GM18507 (cell line): ENCODE measurements around the gene ZNF362.

Source experiments
- DNase-seq: peaks from one replicate; pipeline ENCODE4 v3.0.0; 2011; ENCODE audit warnings: low read depth; ENCODE audit not compliant: insufficient read length; ENCODE audit errors: extremely low spot score
- FAIRE-seq: peaks from 2 replicates; lab custom pipeline; 2011; peaks lifted over from hg19 to GRCh38; lab: Jason Lieb, UNC

Gene ZNF362

GRCh38 chr1:33242652-33243051, 13.6 kb upstream of the ZNF362 start:
- FAIRE-seq (no peak), DNase-seq (no peak)

DNA sequence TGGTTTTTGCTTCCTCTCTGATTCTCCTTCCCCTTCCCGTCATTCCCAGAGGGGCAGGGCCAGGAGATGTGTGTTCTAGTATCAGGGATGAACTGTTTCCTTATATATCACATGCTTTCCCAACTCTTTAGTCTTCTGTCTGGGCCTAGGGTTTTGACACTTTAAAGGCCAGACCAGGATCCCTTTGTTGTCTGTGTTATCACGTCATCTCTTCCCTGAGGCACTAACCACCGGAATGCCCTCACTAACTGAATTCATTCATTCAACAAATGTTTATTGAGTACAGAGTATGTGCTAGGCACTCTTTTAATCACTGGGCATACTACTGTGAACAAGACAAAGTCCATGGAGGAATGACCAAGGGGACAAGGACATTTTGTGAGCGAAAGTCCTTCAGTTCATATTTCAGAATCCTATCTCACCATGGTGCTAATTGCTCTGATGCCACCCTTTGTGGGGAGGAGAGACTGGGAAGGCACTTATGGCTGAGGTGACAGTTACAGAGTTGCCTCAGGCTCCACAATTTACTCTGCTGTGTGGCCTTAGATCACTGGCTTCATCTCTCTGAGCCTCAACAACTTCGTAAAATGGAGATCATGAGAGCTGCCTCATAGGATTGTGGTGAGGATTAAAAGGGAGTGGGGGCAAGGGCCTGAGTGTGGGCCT, 12.0 kb upstream of the ZNF362 start:
- DNase-seq (no peak), FAIRE-seq (no peak)

DNA sequence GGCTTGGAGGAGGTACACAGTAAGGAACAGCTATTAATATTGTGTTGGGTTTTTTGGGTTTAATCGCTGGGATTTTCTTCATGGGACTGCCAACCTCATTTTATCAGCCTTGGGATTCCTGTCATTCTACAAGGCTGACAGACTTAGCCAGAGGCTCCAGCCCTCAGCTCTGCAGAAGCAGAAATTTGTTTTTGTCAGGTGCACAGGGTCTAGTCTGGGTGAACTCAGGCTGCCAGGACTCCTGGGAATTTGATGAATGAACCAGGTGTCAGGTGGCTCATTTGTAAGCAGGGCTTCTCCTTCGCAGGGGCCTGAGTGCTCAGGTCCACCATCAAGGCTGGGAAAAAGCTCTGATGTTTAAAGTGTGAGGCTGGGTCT, 11.5 kb upstream of the ZNF362 start:
- FAIRE-seq: no peak
- DNase-seq: no peak

- no peak for DNase-seq
- no peak for FAIRE-seq
Observed at GRCh38 chr1:33246171-33246570, 10.1 kb upstream of the ZNF362 start.

DNA sequence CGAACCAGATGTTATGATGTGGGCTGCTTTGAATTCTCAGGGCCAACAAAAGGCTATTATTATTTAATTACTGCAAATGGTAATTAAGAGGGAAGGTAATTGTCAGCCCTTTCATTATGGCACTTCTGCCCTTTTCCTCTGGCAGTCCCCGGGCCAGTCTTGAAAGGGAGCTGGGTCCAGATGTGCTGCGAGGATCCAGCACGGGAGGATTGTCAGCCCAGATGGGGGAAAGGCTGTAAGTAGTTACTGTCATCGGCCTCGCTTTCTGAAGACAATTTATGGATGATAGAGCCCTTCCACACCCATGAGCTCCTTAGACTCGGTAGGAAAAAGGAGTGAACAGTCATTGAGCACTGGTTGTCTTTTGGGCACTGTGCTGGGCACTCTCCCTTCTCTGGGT, 8.7 kb upstream of the ZNF362 start:
- DNase-seq (no peak), FAIRE-seq (no peak)

DNA sequence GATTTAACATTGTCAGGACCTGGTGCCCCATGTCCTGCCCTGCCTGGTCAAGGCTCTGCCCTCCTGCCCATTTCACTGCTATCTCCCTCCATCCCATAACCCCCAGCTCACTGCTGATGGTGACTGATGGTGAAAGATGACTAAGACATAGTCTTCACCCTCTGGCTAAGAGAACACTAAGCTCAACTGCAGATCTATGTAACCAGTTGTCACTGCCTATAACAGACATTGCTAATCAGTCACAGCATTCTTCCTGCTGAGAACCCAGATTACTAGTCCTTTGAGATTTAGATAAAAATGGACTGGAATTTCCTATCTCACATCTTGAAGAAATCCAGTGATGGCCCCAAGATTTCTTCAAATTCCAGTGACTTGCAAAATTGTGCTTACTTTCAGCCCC, 8.0 kb upstream of the ZNF362 start:
- FAIRE-seq (no peak), DNase-seq (no peak)

- DNase-seq: no peak
- FAIRE-seq: no peak
Observed at GRCh38 chr1:33249422-33249821, 6.9 kb upstream of the ZNF362 start.

GRCh38 chr1:33250217-33250616, 6.1 kb upstream of the ZNF362 start:
- FAIRE-seq (no peak), DNase-seq (no peak)

DNA sequence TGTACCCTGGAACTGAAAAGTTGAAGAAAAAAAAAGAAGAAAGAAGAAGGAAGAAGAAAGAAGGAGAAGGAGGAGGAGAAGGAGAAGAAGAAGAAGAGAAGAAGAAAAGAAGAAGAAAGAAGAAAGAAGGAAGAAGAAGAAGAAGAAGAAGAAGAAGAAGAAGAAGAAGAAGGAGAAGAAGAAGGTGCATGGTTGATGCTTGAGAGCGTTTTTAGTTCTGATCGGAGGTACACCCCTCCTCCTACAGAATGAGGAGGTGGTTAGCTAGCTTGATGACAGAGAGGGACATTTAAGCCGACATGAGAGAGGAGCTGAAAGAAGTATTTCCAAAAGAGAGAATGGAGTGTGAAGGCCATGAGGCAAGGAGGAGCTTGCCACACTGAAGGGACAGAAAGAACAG, 5.6 kb upstream of the ZNF362 start:
- FAIRE-seq: no peak
- DNase-seq: no peak

- DNase-seq (no peak), FAIRE-seq (no peak)
Observed at GRCh38 chr1:33254491-33254890, 1.8 kb upstream of the ZNF362 start.

DNA sequence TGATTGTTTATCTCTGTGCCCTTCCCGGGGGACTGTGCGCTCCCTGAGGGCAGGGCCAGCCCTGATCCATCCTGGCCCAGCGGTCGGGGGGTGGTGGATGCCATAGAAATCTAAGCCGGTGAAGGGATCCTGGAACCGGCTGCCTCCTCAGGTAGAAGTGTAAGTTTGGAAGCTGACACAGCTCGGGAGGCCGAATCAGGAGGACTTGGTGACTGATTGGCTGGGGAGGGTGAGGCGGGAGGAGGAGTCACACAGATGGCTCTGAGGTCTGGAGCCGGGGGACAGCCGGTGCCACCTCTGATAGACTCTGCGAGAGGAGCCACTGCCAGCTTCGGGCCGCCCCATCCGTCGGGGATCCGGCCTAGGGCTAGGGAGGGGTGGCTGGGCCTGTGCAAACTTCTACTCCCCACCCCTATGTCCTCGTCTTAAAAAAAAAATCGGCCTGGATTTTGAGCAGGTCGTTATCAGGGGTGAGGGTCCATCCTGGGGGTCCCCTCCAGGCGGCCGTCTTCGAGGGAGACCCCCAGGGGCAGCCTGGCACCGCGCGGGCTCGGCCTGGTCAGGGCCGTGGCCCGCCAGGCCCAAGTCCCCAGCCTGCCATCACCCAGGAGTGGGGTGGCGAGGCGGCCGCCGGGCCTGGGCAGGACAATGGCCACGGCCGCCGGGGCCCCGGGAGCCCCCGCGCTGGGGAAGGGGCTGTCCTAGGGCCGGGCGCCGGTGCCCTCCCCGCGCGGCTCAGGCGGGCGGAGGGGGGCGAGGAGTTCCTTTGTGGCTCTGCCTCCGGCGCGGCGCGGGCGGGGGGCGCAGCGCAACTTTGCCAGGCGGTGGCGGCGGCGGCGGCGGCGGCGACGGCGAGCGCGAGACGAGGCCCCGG, 708 bp upstream of the ZNF362 start:
- DNase-seq (peak; percentile 15), FAIRE-seq (no peak)

DNA sequence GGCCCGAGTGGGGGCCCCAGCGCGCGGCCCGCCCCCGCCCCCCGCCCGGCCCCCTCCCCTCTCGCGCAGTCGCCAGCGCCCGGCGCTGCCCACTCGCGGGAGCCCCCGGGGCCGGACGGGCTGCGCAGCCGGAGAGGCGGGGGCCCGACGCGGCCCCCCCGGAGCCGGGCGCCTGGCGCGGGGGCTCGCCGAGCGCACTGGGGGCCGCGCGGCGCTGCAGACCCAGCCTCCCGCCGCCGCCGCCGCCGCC, 146 bp upstream of the ZNF362 start:
- DNase-seq (no peak), FAIRE-seq (no peak)

GRCh38 chr1:33257207-33257771, 997 bp downstream of the ZNF362 start:
- no peak for FAIRE-seq

DNA sequence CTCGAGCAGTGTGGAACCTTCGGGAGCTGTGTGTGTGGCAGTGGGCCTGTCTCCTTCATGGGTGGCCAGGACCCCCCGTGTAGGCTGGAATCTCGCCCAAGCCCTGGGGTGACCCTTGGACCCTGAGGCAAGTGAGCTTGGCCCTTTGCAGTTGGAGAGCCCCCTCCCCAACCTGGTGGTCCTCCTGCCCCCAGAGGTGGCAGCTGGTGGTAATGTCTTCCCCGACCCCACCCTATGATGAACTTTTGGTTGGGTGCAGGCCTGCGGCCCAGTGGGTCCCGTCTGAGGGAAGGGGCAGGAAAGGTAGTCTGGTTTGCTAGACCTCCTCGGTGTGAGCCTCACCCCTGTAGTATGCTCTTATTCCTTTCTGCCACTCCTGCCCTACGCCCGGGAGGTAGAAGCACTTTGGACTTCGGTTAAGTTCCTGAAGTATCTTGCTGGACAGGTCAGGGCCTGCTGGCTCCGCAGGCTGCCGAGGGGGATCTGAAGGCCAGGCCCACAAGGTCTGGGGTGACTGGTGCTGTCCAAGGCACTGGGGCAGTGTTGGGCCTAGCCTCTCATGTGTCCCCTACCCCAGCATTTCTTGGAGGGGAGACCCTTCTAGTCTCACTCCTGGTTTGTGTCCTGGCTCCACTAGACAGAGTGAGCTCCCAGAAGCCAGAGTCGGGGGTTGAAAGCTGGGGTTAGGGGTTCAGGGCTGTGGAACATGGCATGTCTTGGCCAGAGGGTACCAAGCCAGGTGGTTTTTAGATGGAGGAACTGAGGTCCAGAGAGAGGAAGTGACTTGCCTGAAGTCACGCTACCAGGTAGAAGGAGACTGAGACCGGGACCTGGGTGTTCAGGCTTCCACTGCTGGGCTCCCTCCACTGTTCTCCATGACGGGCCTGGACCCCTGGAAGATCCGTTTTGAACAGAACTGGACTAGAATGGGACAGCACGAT, 1.8 kb downstream of the ZNF362 start:
- DNase-seq (no peak), FAIRE-seq (no peak)

More at GRCh38 chr1:33257207-33257771, 997 bp downstream of the ZNF362 start:
- DNase-seq: no peak

DNA sequence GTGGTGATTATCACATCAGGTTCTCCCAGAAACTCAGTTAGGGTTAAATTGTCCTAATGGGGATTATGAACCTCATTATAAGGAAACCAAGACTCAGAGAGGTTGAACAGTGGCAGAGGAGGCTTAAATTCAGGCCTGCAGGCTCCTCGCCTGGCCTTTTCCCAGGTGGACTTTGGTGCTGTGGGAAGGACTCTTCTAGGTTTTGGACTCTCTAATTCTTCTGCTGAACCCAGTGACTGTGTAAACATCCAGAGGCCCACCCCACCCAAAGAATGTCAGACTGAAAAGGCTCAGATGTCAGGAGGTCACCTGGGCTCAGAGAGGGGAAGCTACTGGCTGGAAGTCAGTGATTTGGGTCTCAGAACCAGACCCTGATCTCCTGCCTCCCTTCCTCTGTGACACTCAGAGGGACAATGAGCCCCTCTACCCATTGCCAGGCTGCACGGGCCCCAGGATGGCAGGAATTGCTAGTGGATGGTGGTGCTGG, 2.5 kb downstream of the ZNF362 start:
- FAIRE-seq: no peak
- DNase-seq: no peak

DNA sequence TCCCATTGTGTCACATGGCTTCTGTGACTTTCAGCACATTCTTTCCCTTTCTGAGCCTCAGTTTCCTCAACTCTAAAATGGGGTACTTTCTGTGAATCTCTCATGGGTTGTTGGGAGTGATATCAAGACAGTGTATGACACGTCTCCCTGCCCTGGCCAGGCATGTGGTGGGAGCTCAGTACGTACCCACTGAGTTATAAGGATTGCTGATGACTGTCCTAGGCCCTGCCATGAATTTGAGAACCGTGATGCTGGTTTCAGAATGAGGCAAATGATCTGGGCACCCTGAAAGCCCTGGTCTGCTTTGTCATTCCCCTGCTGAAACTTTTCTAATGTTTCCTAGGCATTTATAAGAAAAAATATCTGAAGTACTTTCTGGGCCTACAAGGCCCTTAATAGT, 3.6 kb downstream of the ZNF362 start:
- no peak for DNase-seq
- no peak for FAIRE-seq

- FAIRE-seq (no peak), DNase-seq (no peak)
Observed at GRCh38 chr1:33260439-33260838, 4.1 kb downstream of the ZNF362 start.

DNA sequence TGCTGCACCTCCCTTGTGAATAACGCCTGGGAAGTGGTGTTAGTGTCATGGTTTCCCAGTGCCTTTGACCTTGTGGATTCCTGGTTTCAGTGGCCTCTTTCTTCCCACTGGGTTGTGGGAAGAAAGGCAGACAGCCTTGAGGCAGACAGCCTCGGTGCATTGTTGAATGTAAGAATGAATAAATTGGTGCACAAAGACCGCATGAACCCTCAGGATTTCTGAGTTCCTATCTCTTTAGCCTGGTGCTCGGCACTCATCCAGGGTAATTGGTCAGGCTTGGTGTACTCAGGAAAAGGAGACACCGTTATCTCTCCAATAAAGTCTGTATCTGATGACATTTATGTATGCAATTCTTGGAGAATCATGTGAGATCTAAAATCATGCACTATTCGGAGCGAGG, 5.1 kb downstream of the ZNF362 start:
- FAIRE-seq: no peak
- DNase-seq: no peak

- FAIRE-seq: no peak
- DNase-seq: no peak
Observed at GRCh38 chr1:33263890-33264504, 7.7 kb downstream of the ZNF362 start.
